GM06990 (cell line): ENCODE results near the gene EPHA8.

ENCODE experiments used
- DNase-seq: peaks from one replicate; pipeline ENCODE4 v3.0.0-alpha.2; 2011; ENCODE audit not compliant: insufficient read length; ENCODE audit errors: extremely low read depth
- H3K27me3 ChIP-seq: replicated peaks from 2 replicates; pipeline ENCODE4 v1.6.0; 2011; ENCODE audit warnings: low read length; ENCODE audit not compliant: control insufficient read depth, insufficient read depth
- H3K36me3 ChIP-seq: 2 replicates; pipeline ENCODE4 v1.5.1; 2011; ENCODE audit warnings: low read length; ENCODE audit not compliant: control insufficient read depth, insufficient read depth
- H3K4me3 ChIP-seq: replicated peaks from 2 replicates; pipeline ENCODE4 v1.5.1; 2011; ENCODE audit warnings: low read depth, mild to moderate bottlenecking, control low read depth, low read length
- TF ChIP-seq, protein P1 (sequence below): IDR thresholded peaks from 2 replicates; pipeline ENCODE4 v1.5.1; 2011; ENCODE audit warnings: low read length, control low read depth, mild to moderate bottlenecking, inconsistent platforms; ENCODE audit not compliant: insufficient read depth, poor library complexity, severe bottlenecking

EPHA8 gene

DNA sequence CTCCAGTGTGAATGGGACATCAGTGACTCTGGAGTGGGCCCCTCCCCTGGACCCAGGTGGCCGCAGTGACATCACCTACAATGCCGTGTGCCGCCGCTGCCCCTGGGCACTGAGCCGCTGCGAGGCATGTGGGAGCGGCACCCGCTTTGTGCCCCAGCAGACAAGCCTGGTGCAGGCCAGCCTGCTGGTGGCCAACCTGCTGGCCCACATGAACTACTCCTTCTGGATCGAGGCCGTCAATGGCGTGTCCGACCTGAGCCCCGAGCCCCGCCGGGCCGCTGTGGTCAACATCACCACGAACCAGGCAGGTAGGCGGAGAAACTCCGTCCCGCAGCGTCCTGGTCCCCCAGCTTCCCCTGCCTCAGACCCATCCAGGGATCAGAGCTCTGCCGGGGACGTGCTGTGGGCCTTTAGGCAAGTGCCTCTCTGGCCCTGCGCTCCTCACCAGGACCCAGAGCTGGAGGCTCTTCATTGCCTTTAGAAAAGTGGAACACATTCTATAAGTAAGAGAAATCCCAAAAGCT is 25.7 kb downstream of the EPHA8 start:
- DNase-seq: no peak
- TF ChIP-seq, protein P1, sequence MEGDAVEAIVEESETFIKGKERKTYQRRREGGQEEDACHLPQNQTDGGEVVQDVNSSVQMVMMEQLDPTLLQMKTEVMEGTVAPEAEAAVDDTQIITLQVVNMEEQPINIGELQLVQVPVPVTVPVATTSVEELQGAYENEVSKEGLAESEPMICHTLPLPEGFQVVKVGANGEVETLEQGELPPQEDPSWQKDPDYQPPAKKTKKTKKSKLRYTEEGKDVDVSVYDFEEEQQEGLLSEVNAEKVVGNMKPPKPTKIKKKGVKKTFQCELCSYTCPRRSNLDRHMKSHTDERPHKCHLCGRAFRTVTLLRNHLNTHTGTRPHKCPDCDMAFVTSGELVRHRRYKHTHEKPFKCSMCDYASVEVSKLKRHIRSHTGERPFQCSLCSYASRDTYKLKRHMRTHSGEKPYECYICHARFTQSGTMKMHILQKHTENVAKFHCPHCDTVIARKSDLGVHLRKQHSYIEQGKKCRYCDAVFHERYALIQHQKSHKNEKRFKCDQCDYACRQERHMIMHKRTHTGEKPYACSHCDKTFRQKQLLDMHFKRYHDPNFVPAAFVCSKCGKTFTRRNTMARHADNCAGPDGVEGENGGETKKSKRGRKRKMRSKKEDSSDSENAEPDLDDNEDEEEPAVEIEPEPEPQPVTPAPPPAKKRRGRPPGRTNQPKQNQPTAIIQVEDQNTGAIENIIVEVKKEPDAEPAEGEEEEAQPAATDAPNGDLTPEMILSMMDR: no peak
- H3K4me3 ChIP-seq: no peak overlapping the region
- peaks cover 2% of the 10 kb centered on the region; the same call in 1 of the 2 replicates for H3K27me3 ChIP-seq
- no peaks in the 10 kb centered on the region for H3K36me3 ChIP-seq

DNA sequence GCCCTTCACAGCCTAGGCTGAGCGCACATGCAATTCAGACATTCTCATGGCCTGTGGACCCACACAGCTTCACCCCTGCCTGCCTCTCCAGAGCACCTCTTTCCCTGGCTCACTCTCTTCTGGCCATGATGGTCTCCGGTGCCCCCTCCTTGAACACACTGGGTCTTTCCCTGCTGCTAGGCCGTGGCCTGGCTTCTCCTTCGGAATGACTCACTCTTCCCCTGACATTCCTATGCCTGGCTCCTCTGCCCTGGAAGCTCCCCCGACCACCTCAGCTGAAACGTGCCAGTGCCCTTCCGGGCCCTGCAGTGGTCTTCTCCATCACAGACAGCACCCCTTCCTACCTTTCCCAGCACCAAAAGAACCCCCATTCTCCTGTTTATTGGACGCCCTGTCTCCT is 28.3 kb downstream of the EPHA8 start:
- H3K27me3 ChIP-seq: no peaks in the 10 kb centered on the region; the same call in 1 of the 2 replicates
- TF ChIP-seq, protein P1: no peak
- no peak overlapping the region for H3K4me3 ChIP-seq

GRCh38 chr1:22592051-22592450 is 28.8 kb downstream of the EPHA8 start:
- Histone ChIP-seq H3K36me3 (no peaks in the 10 kb centered on the region), H3K4me3 (no peak overlapping the region), H3K27me3 (no peaks in the 10 kb centered on the region; the same call in 1 of the 2 replicates)
- DNase-seq: no peak
- TF ChIP-seq, protein P1: no peak

More for the DNA sequence above, 28.3 kb downstream of the EPHA8 start:
- DNase-seq: no peak
- no peaks in the 10 kb centered on the region for H3K36me3 ChIP-seq

DNA sequence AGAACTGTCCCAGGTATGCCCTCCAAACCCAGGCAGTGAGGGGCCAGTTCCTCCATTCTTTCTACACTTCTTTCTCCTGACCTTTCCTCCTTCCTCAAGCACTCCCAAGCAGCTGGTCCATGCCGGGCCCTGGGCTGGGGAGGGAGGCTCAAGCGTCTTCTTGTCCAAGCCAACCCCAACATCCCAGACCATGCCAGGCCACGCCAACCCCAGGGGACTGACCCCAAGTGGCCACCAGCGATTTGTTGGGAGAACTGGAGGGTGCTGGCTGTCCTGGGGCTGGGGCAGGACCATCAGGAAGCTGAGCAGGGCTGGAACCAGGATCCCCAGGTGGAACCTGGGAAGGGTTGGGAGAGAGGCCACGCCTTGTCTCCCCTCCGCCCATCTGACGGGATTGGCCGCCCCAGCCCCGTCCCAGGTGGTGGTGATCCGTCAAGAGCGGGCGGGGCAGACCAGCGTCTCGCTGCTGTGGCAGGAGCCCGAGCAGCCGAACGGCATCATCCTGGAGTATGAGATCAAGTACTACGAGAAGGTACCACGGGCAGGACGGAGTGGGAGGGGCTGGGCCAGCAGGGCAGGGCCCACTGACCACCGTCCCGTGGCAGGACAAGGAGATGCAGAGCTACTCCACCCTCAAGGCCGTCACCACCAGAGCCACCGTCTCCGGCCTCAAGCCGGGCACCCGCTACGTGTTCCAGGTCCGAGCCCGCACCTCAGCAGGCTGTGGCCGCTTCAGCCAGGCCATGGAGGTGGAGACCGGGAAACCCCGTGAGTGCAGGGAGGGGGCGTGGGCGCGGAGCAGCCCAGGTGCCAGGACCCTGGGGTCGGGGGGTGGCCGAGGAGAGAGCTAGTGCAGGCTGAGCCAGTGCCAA is 29.9 kb downstream of the EPHA8 start:
- no peaks in the 10 kb centered on the region for H3K36me3 ChIP-seq
- H3K4me3 ChIP-seq: no peak overlapping the region
- DNase-seq: no peak
- TF ChIP-seq, protein P1: no peak
- H3K27me3 ChIP-seq: no peaks in the 10 kb centered on the region; the same call in 1 of the 2 replicates

GRCh38 chr1:22594396-22594795 is 31.1 kb downstream of the EPHA8 start:
- DNase-seq: no peak
- no peaks in the 10 kb centered on the region; the same call in 1 of the 2 replicates for H3K27me3 ChIP-seq

More at GRCh38 chr1:22594396-22594795, 31.1 kb downstream of the EPHA8 start:
- Histone ChIP-seq H3K4me3 (no peak overlapping the region), H3K36me3 (no peaks in the 10 kb centered on the region)
- TF ChIP-seq, protein P1: no peak
